ENCODE results near the gene C6orf58.

DNA sequence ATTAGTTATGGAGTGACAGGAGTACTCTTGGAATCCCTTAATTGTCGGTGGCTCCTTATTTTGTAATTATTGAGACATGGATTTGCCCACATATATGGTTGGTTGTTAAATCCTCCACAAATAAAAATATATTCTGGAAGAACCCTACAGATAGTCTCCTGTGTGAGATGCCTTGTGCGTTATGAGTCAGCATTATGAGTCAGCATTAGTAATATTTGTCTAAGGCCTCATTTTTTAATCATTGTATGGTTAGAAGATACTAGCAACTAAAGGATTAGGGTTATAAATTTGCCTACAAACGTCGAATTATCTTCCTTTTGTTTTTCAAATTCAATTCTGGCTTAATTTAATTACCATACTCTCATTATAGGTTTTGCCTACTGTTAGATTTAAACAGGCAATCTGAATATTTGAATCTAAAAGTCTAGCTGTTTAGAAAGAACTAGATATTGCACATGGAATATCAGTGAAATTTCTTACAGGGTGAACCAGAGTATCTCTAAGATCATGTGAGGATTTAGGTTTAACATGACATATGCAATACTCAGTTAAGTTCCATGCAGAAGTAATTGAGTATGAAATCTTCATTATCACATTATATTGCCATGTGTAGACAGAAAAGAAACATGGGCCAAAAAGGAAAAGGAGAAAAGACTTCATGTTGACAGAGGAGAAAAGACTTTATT is 5.9 kb downstream of the C6orf58 start:
- no peak for TF ChIP-seq POLR2A (IDR thresholded peaks at IDR 0.05)
- TF ChIP-seq, protein P1, sequence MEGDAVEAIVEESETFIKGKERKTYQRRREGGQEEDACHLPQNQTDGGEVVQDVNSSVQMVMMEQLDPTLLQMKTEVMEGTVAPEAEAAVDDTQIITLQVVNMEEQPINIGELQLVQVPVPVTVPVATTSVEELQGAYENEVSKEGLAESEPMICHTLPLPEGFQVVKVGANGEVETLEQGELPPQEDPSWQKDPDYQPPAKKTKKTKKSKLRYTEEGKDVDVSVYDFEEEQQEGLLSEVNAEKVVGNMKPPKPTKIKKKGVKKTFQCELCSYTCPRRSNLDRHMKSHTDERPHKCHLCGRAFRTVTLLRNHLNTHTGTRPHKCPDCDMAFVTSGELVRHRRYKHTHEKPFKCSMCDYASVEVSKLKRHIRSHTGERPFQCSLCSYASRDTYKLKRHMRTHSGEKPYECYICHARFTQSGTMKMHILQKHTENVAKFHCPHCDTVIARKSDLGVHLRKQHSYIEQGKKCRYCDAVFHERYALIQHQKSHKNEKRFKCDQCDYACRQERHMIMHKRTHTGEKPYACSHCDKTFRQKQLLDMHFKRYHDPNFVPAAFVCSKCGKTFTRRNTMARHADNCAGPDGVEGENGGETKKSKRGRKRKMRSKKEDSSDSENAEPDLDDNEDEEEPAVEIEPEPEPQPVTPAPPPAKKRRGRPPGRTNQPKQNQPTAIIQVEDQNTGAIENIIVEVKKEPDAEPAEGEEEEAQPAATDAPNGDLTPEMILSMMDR (IDR thresholded peaks at IDR 0.05) = no peak

Measured in right lobe of liver (tissue), 4 donors.